SK-N-MC (cell line): Measurements from ENCODE around the gene GALNTL6.

Source experiments
- EZH2 ChIP-seq: fragments of 200-600 bp; sonication (generic); IDR thresholded peaks from one replicate; pipeline ENCODE4 v1.6.1; 2017; ENCODE audit warnings: antibody characterized with exemption
- POLR2AphosphoS5 ChIP-seq: IDR thresholded peaks from 2 replicates; pipeline ENCODE4 v1.6.1; 2012; ENCODE audit warnings: mild to moderate bottlenecking, low read depth, low read length, borderline replicate concordance

- TF ChIP-seq POLR2AphosphoS5 = no peak
- TF ChIP-seq EZH2 = no peak
Measured at GRCh38 chr4:171891038-171891437, 77.8 kb downstream of the GALNTL6 start.
